MM.1S (cell line): ENCODE data around the gene MCTP2.

Experiments
- DNase-seq: peaks from one replicate; pipeline ENCODE4 v3.0.0-alpha.2; 2015
- H2AFZ ChIP-seq: fragments of 300-600 bp; sonication (generic); 2 replicates; pipeline ENCODE4 v1.6.0; 2016; ENCODE audit warnings: antibody characterized with exemption, low read length
- H3F3A ChIP-seq: fragments of 300-600 bp; sonication (generic); 2 replicates; pipeline ENCODE4 v1.6.1; 2016; ENCODE audit warnings: mild to moderate bottlenecking, antibody characterized with exemption, low read length, moderate library complexity, mixed read lengths; ENCODE audit not compliant: insufficient read depth
- H3K27ac ChIP-seq: fragments of 300-600 bp; sonication (generic); 2 replicates; pipeline ENCODE4 v1.5.1; 2016; ENCODE audit warnings: mild to moderate bottlenecking, low read length
- H3K27me3 ChIP-seq: fragments of 300-600 bp; sonication (generic); replicated peaks from 2 replicates; pipeline ENCODE4 v1.6.0; 2016; ENCODE audit warnings: low read length; ENCODE audit not compliant: insufficient read depth
- H3K36me3 ChIP-seq: fragments of 300-600 bp; sonication (generic); replicated peaks from 2 replicates; pipeline ENCODE4 v1.6.1; 2016; ENCODE audit warnings: mild to moderate bottlenecking, low read length, mixed read lengths; ENCODE audit not compliant: insufficient read depth
- H3K4me1 ChIP-seq: fragments of 300-600 bp; sonication (generic); 2 replicates; pipeline ENCODE4 v1.6.1; 2016; ENCODE audit warnings: low read length, mixed read lengths
- H3K4me2 ChIP-seq: fragments of 300-600 bp; sonication (generic); 2 replicates; pipeline ENCODE4 v1.6.0; 2016; ENCODE audit warnings: low read depth, low read length
- H3K4me3 ChIP-seq: fragments of 300-600 bp; sonication (generic); 2 replicates; pipeline ENCODE4 v1.5.1; 2016; ENCODE audit warnings: low read length, mixed read lengths
- H3K79me2 ChIP-seq: fragments of 300-600 bp; sonication (generic); 2 replicates; pipeline ENCODE4 v1.6.1; 2016; ENCODE audit warnings: mixed run types, low read length, mixed read lengths
- H3K9ac ChIP-seq: fragments of 300-600 bp; sonication (generic); 2 replicates; pipeline ENCODE4 v1.6.1; 2016; ENCODE audit warnings: low read length, mixed read lengths
- H3K9me2 ChIP-seq: fragments of 300-600 bp; sonication (generic); replicated peaks from 2 replicates; pipeline ENCODE4 v1.6.1; 2016; ENCODE audit warnings: mild to moderate bottlenecking, low read length, mixed read lengths; ENCODE audit not compliant: insufficient read depth
- H3K9me3 ChIP-seq: fragments of 300-600 bp; sonication (generic); replicated peaks from 2 replicates; pipeline ENCODE4 v1.6.1; 2016; ENCODE audit warnings: mild to moderate bottlenecking, low read length, mixed read lengths; ENCODE audit not compliant: insufficient read depth
- H4K20me1 ChIP-seq: fragments of 300-600 bp; sonication (generic); 2 replicates; pipeline ENCODE4 v1.6.1; 2016; ENCODE audit warnings: mild to moderate bottlenecking, low read length, moderate library complexity, mixed read lengths; ENCODE audit not compliant: insufficient read depth
- CTCF ChIP-seq: fragments of 300-600 bp; sonication (generic); IDR thresholded peaks from 2 replicates; pipeline ENCODE4 v1.5.1; 2016; ENCODE audit warnings: antibody characterized with exemption, low read length, mixed read lengths
- EZH2 ChIP-seq: fragments of 300-600 bp; sonication (generic); optimal IDR thresholded peaks from 2 replicates; pipeline ENCODE3; 2017; ENCODE audit warnings: low read depth, mild to moderate bottlenecking, antibody characterized with exemption, low read length, mixed read lengths
- EZH2phosphoT487 ChIP-seq: fragments of 300-600 bp; sonication (generic); IDR thresholded peaks from 2 replicates; pipeline ENCODE4 v1.6.1; 2018; ENCODE audit warnings: antibody characterized with exemption, low read length

The MCTP2 gene

GRCh38 chr15:94259121-94259751 lies 27.9 kb downstream of the MCTP2 start:
- H3K9me3 ChIP-seq: no peaks in the 10 kb centered on the region
- H3K79me2 ChIP-seq: peaks cover 3% of the 10 kb centered on the region; the same call in 1 of the 2 replicates
- H3F3A ChIP-seq: peaks cover 7% of the 10 kb centered on the region; the same call in 1 of the 2 replicates
- H3K36me3 ChIP-seq: no peaks in the 10 kb centered on the region
- peaks cover 28% of the 10 kb centered on the region for H3K4me1 ChIP-seq
- TF ChIP-seq EZH2phosphoT487 (no peak), CTCF (no peak), EZH2 (no peak)
- no peaks in the 10 kb centered on the region for H4K20me1 ChIP-seq
- H3K4me2 ChIP-seq: no peak overlapping the region
- no peak overlapping the region for H3K27ac ChIP-seq
- no peaks in the 10 kb centered on the region for H3K9me2 ChIP-seq
- H2AFZ ChIP-seq: no peak overlapping the region
- no peaks in the 10 kb centered on the region for H3K27me3 ChIP-seq
- DNase-seq: no peak
- H3K9ac ChIP-seq: no peak overlapping the region
- no peak overlapping the region for H3K4me3 ChIP-seq

- Histone ChIP-seq H3K9ac (no peak overlapping the region), H3K9me3 (no peaks in the 10 kb centered on the region), H3K27me3 (no peaks in the 10 kb centered on the region), H3K4me1 (peaks cover 28% of the 10 kb centered on the region), H3K79me2 (peaks cover 3% of the 10 kb centered on the region; the same call in 1 of the 2 replicates), H3K36me3 (no peaks in the 10 kb centered on the region), H3K27ac (no peak overlapping the region), H4K20me1 (no peaks in the 10 kb centered on the region), H2AFZ (no peak overlapping the region), H3K4me3 (no peak overlapping the region), H3F3A (peaks cover 7% of the 10 kb centered on the region; the same call in 1 of the 2 replicates), H3K4me2 (no peak overlapping the region; the same call in 1 of the 2 replicates), H3K9me2 (no peaks in the 10 kb centered on the region)
- TF ChIP-seq CTCF (no peak), EZH2 (no peak), EZH2phosphoT487 (no peak)
- no peak for DNase-seq
These were observed 28.5 kb downstream of the MCTP2 start for GRCh38 chr15:94259863-94260262.

GRCh38 chr15:94262201-94262600 lies 30.8 kb downstream of the MCTP2 start:
- Histone ChIP-seq H3K4me2 (no peak overlapping the region), H2AFZ (no peak overlapping the region), H3K36me3 (no peaks in the 10 kb centered on the region), H3K4me3 (no peak overlapping the region), H4K20me1 (no peaks in the 10 kb centered on the region), H3K4me1 (peaks cover 28% of the 10 kb centered on the region), H3K27ac (no peak overlapping the region), H3K9me3 (no peaks in the 10 kb centered on the region), H3K27me3 (no peaks in the 10 kb centered on the region), H3F3A (peaks cover 7% of the 10 kb centered on the region; the same call in 1 of the 2 replicates), H3K9me2 (no peaks in the 10 kb centered on the region), H3K9ac (no peak overlapping the region), H3K79me2 (no peaks in the 10 kb centered on the region; the same call in 1 of the 2 replicates)
- DNase-seq: no peak
- TF ChIP-seq CTCF (no peak), EZH2phosphoT487 (no peak), EZH2 (no peak)
